ENCODE results near the gene UPK1A. TPM values are rescaled to one million over a fixed set of nuclear protein-coding genes. Genes with fewer than 3 reads are reported as not detected.
A peak's percentile ranks its signal among the peaks of the same experiment; 100 is the strongest.
"Not testable (repeated sequence)": the region's sequence is repeated elsewhere in the genome, so short reads cannot be mapped to it uniquely, and the experiment has no call there.

The UPK1A gene
- total and polyA plus RNA-seq, 5 experiments from 2014 or later, result not detected

DNA sequence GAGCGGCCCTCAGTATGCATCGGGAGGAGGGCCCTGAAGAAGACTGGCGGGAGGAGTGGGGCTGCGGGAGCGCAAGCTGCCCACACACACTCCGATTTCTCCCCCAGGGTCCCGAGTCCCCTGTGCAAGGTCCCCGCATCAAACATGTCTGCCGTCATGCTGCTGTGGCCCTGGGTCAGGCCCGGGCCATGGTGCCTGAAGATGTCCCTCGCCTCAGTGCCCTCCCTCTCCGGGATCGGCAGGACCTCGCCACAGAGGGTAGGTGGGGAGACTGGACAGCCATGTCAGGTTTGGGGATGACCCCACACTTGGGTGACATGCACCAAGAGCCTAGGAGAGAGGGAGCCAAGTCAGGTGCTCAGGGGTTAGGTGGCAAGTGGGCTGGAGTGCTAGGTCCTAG lies 56.1 kb downstream of the UPK1A start:
- H3K27ac Mint-ChIP-seq, result no peak overlapping the region
- no peak for ATAC-seq

DNA sequence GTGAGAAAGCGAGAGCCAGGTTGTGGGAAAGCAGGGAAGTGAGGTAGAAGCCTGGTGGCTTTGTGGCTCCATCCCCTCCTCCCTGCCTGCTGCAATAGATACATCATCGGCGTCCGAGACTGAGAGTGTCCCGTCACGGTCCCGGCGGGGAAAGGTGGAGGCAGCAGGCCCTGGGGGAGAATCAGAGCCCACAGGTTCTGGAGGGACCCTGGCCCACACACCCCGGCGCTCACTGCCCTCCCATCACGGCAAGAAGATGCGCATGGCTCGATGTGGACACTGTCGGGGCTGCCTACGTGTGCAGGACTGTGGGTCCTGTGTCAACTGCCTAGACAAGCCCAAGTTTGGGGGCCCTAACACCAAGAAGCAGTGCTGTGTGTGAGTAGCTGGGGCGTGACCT lies 56.6 kb downstream of the UPK1A start:
- no peaks in the 10 kb centered on the region for H3K27me3 Mint-ChIP-seq
- H3K27ac Mint-ChIP-seq, result peak overlapping the region in 1 of 10 donors; percentile 33
- no peaks in the 10 kb centered on the region for H3K9me3 Mint-ChIP-seq
- no peak overlapping the region for H3K4me3 Mint-ChIP-seq
- DNase-seq (no peak), ATAC-seq (no peak)
- peaks cover 9 to 40% (median 20%) of the 10 kb centered on the region in 4 donors for H3K4me1 Mint-ChIP-seq
- peaks cover 0 to 74% (median 13%) of the 10 kb centered on the region in 3 donors for H3K36me3 Mint-ChIP-seq
- POLR2A ChIA-PET, result interaction anchor here (0.9 kb wide), 1 partner anchor 22 kb away, joined by 5 read pairs; the partner anchor contains the start of gene U2AF1L4

More for the DNA sequence above, 56.1 kb downstream of the UPK1A start:
- Mint-ChIP-seq H3K36me3 (peaks cover 0 to 70% (median 13%) of the 10 kb centered on the region in 3 donors), H3K27me3 (no peaks in the 10 kb centered on the region), H3K9me3 (no peaks in the 10 kb centered on the region), H3K4me1 (peaks cover 9 to 40% (median 21%) of the 10 kb centered on the region in 4 donors), H3K4me3 (peak overlapping the region in 1 of 10 donors; percentile 10)
- POLR2A ChIA-PET, result interaction anchor here (0.7 to 4.3 kb wide), 2 partner anchors 18 to 26 kb away, joined by 3 to 26 read pairs; partner anchors contain the start of gene LIN37
- DNase-seq, result peak in 1 of 10 donors; percentile 58

DNA sequence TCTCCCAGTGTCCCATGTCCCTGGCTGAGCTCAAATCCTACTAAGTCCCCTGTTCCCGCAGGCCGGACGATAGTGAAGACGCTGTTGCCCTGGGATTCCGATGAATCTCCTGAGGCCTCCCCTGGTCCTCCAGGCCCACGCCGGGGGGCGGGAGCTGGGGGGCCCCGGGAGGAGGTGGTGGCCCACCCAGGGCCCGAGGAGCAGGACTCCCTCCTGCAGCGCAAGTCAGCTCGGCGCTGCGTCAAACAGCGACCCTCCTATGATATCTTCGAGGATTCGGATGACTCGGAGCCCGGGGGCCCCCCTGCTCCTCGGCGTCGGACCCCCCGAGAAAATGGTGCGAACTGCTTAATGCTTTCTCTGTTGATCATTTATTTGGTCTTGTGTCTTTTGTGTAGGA lies 57.4 kb downstream of the UPK1A start:
- H3K4me1 Mint-ChIP-seq, result peaks cover 11 to 40% (median 20%) of the 10 kb centered on the region in 4 donors
- no peaks in the 10 kb centered on the region for H3K27me3 Mint-ChIP-seq
- no peak overlapping the region for H3K27ac Mint-ChIP-seq
- DNase-seq (no peak), ATAC-seq (no peak)
- peak overlapping the region in 1 of 10 donors; percentile 14 for H3K4me3 Mint-ChIP-seq
- no peaks in the 10 kb centered on the region for H3K9me3 Mint-ChIP-seq
- POLR2A ChIA-PET, result interaction anchor here (0.9 to 1.8 kb wide), 2 partner anchors 17 to 21 kb away, joined by 5 read pairs; partner anchors contain the start of gene U2AF1L4
- peaks cover 0 to 81% (median 14%) of the 10 kb centered on the region in 3 donors for H3K36me3 Mint-ChIP-seq

DNA sequence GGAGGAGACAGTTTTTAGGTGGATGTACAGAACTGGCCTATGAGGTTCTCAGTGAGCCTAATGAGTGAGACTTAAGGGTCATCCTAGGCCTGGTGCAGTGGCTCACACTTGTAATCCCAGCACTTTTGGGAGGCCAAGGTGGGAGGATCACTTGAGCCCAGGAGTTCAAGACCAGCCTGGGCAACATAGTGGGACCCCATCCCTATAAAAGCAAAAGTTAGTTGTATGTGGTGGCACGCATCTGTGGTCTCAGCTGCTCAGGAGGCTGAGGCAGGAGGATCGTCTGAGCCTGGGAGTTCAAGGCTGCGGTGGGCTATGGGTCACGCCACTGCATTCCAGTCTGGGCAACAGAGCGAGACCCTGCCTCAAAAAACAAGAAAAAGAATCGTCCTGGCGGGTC lies 57.8 kb downstream of the UPK1A start:
- POLR2A ChIA-PET, result interaction anchor here (0.7 to 1.8 kb wide), 2 partner anchors 16 to 21 kb away, joined by 3 to 5 read pairs; partner anchors contain the start of gene U2AF1L4
- DNase-seq, H3K27me3 Mint-ChIP-seq, ATAC-seq, H3K27ac Mint-ChIP-seq, H3K9me3 Mint-ChIP-seq: not testable (repeated sequence)
- Mint-ChIP-seq H3K4me1 (peaks cover 8 to 35% (median 16%) of the 10 kb centered on the region in 4 donors), H3K36me3 (peaks cover 0 to 86% (median 17%) of the 10 kb centered on the region in 3 donors), H3K4me3 (peak overlapping the region in 1 of 10 donors; percentile 14)

DNA sequence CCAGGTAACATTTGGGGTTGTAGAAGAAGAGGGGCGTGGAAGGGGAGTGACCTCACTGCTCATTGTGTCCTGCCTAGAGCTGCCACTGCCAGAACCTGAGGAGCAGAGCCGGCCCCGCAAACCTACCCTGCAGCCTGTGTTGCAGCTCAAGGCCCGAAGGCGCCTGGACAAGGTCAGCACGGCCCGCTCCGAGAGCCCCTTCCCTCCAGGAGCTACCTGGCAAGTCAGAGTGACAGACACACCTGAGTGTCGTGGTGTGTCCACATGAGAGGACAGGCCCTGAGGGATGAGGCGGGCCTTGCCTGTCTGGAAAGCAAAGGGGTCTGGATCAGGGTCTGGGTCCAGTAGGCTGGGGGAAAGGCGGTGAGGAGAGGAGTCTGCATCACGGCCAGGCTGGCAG lies 58.2 kb downstream of the UPK1A start:
- Mint-ChIP-seq H3K4me3 (no peak overlapping the region), H3K36me3 (peaks cover 0 to 90% (median 17%) of the 10 kb centered on the region in 3 donors), H3K27me3 (no peaks in the 10 kb centered on the region), H3K27ac (no peak overlapping the region), H3K9me3 (no peaks in the 10 kb centered on the region), H3K4me1 (peaks cover 4 to 31% (median 13%) of the 10 kb centered on the region in 4 donors)
- no peak for DNase-seq
- POLR2A ChIA-PET, result interaction anchor here (0.7 to 1.8 kb wide), 2 partner anchors 16 to 20 kb away, joined by 3 to 5 read pairs; partner anchors contain the start of gene U2AF1L4
- ATAC-seq, result no peak

DNA sequence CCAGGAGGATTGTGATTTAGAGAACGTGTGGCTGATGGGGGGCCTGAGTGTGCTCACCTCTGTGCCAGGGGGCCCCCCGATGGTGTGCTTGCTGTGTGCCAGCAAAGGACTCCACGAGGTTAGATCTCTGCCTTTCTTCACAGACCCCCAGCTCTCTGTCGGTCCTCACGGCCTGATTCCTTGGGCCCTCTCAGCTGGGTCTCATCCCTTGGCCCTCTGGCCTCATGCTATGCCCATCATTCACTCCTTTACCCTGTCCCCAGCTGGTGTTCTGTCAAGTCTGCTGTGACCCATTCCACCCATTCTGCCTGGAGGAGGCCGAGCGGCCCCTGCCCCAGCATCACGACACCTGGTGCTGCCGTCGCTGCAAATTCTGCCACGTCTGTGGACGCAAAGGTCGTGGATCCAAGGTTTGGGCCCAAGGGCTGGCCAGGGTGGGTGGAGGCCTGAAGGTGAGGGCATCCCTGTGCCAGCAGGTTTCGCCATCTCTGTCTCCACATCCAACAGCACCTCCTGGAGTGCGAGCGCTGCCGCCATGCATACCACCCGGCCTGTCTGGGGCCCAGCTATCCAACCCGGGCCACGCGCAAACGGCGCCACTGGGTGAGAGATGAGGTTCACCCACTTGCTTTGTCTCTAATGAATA lies 59.0 kb downstream of the UPK1A start:
- H3K36me3 Mint-ChIP-seq, result peaks cover 0 to 95% (median 22%) of the 10 kb centered on the region in 3 donors
- H3K27ac Mint-ChIP-seq, result peak overlapping the region in 1 of 10 donors; percentile 65
- no peak overlapping the region for H3K4me3 Mint-ChIP-seq

DNA sequence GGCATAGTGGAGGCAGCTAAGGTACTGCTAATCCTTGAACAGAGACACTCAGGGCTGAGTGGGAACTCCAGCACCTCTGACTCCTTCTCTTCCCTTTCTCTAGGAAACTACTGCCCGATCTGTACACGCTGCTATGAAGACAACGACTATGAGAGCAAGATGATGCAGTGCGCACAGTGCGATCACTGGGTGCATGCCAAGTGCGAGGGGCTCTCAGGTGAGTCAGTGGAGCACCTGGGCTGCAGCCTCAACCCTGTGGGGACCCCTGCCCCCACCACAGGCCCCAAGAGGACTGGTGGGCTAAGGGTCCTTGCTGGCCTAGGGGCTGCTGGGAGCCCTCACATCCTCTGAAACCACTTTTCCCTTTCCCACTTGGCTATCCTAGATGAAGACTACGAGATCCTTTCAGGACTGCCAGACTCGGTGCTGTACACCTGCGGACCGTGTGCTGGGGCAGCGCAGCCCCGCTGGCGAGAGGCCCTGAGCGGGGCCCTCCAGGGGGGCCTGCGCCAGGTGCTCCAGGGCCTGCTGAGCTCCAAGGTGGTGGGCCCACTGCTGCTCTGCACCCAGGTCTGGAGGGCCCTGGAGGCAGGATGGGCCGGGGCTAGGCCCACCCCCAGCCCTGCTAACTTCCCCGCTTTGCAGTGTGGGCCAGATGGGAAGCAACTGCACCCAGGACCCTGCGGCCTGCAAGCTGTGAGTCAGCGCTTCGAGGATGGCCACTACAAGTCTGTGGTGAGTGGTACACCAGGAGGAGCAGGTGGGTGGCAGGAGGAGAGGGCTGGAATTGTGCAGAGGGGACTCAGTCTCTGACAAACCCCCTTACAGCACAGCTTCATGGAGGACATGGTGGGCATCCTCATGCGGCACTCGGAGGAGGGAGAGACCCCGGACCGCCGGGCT lies 61.0 kb downstream of the UPK1A start:
- peak overlapping the region in 1 of 10 donors; percentile 67 for H3K27ac Mint-ChIP-seq
- H3K27me3 Mint-ChIP-seq, result no peaks in the 10 kb centered on the region
- POLR2A ChIA-PET, result interaction anchor here (0.6 to 1.4 kb wide), 7 partner anchors 9 to 162 kb away, joined by 3 to 6 read pairs (median 5); partner anchors contain the start of genes LIN37, PSENEN and U2AF1L4

More for the DNA sequence above, 59.0 kb downstream of the UPK1A start:
- Mint-ChIP-seq H3K27me3 (no peaks in the 10 kb centered on the region), H3K9me3 (no peaks in the 10 kb centered on the region), H3K4me1 (peaks cover 0 to 24% (median 9%) of the 10 kb centered on the region in 4 donors)
- DNase-seq, result no peak
- no peak for ATAC-seq
- POLR2A ChIA-PET, result interaction anchor here (1.4 to 1.8 kb wide), 2 partner anchors 15 kb away, joined by 5 read pairs; no protein-coding TSS in a partner anchor

More for the DNA sequence above, 61.0 kb downstream of the UPK1A start:
- ATAC-seq (no peak), DNase-seq (no peak)
- no peak overlapping the region for H3K4me3 Mint-ChIP-seq
- H3K36me3 Mint-ChIP-seq, result peaks cover 0 to 94% (median 23%) of the 10 kb centered on the region in 3 donors
- H3K9me3 Mint-ChIP-seq, result no peaks in the 10 kb centered on the region
- H3K4me1 Mint-ChIP-seq, result peaks cover 0 to 20% (median 5%) of the 10 kb centered on the region in 4 donors

Other genes starting within 250 kb of the UPK1A start
- not detected for gene FFAR2, start 218.3 kb upstream of the UPK1A start, total RNA-seq
- not detected for gene FFAR2, start 218.3 kb upstream of the UPK1A start, polyA plus RNA-seq
- not detected for gene KRTDAP, start 176.1 kb upstream of the UPK1A start, total RNA-seq
- not detected for gene KRTDAP, start 176.1 kb upstream of the UPK1A start, polyA plus RNA-seq
- 1 to 10 TPM; 1.8 to 2.6 TPM for gene DMKN, start 152.9 kb upstream of the UPK1A start, total RNA-seq
- gene DMKN, start 152.9 kb upstream of the UPK1A start, polyA plus RNA-seq, result 1 to 10 TPM in 1 of 3 donors, under 1 TPM in 2; 0.27 to 5.8 (median 0.42) TPM
- under 1 TPM in 1 of 2 experiments, not detected in 1; 0.31 TPM for gene SBSN, start 138.2 kb upstream of the UPK1A start, total RNA-seq
- gene SBSN, start 138.2 kb upstream of the UPK1A start, polyA plus RNA-seq, result not detected
- gene GAPDHS, start 133.1 kb upstream of the UPK1A start, total RNA-seq, result not detected
- not detected for gene GAPDHS, start 133.1 kb upstream of the UPK1A start, polyA plus RNA-seq
- gene TMEM147, start 120.9 kb upstream of the UPK1A start, total RNA-seq, result 10 to 100 TPM; 31.1 to 34.3 TPM
- gene TMEM147, start 120.9 kb upstream of the UPK1A start, polyA plus RNA-seq, result 100 to 1,000 TPM; 151 to 159 (median 157) TPM
- not detected for gene ATP4A, start 102.9 kb upstream of the UPK1A start, total RNA-seq
- gene ATP4A, start 102.9 kb upstream of the UPK1A start, polyA plus RNA-seq, result not detected
- not detected for gene PMIS2, start 80.3 kb upstream of the UPK1A start, total RNA-seq
- gene PMIS2, start 80.3 kb upstream of the UPK1A start, polyA plus RNA-seq, result not detected
- gene HAUS5, start 53.8 kb upstream of the UPK1A start, total RNA-seq, result 10 to 100 TPM; 27.1 to 29.8 TPM
- gene HAUS5, start 53.8 kb upstream of the UPK1A start, polyA plus RNA-seq, result 1 to 10 TPM; 6.6 to 7.7 (median 7.2) TPM
- gene RBM42, start 37.5 kb upstream of the UPK1A start, total RNA-seq, result 10 to 100 TPM; 55.5 to 56.2 TPM
- gene RBM42, start 37.5 kb upstream of the UPK1A start, polyA plus RNA-seq, result 10 to 100 TPM; 54.1 to 59.7 (median 58.0) TPM
- 1 to 10 TPM in 1 of 2 experiments, under 1 TPM in 1; 0.55 to 1.0 TPM for gene ETV2, start 24.8 kb upstream of the UPK1A start, total RNA-seq
- under 1 TPM in 2 of 3 donors, not detected in 1; 0.27 to 0.47 TPM for gene ETV2, start 24.8 kb upstream of the UPK1A start, polyA plus RNA-seq
- 100 to 1,000 TPM; 197 to 212 TPM for gene COX6B1, start 18.2 kb upstream of the UPK1A start, total RNA-seq
- 100 to 1,000 TPM; 824 to 920 (median 852) TPM for gene COX6B1, start 18.2 kb upstream of the UPK1A start, polyA plus RNA-seq
- under 1 TPM; 0.21 to 0.36 TPM for gene ZBTB32, start 38.0 kb downstream of the UPK1A start, total RNA-seq
- under 1 TPM; 0.15 to 0.68 (median 0.43) TPM for gene ZBTB32, start 38.0 kb downstream of the UPK1A start, polyA plus RNA-seq
- 10 to 100 TPM; 73.9 to 79.2 TPM for gene KMT2B, start 51.5 kb downstream of the UPK1A start, total RNA-seq
- 1 to 10 TPM in 1 of 3 donors, under 1 TPM in 2; 0.60 to 2.8 (median 0.83) TPM for gene KMT2B, start 51.5 kb downstream of the UPK1A start, polyA plus RNA-seq
- gene IGFLR1, start 75.9 kb downstream of the UPK1A start, total RNA-seq, result 10 to 100 TPM; 79.8 to 82.5 TPM
- 10 to 100 TPM; 70.2 to 92.7 (median 92.6) TPM for gene IGFLR1, start 75.9 kb downstream of the UPK1A start, polyA plus RNA-seq
- gene U2AF1L4, start 78.9 kb downstream of the UPK1A start, total RNA-seq, result 10 to 100 TPM; 52.7 to 53.1 TPM
- 10 to 100 TPM; 43.1 to 93.1 (median 76.6) TPM for gene U2AF1L4, start 78.9 kb downstream of the UPK1A start, polyA plus RNA-seq
- 10 to 100 TPM; 23.0 to 26.2 TPM for gene PSENEN, start 79.1 kb downstream of the UPK1A start, total RNA-seq
- gene PSENEN, start 79.1 kb downstream of the UPK1A start, polyA plus RNA-seq, result 10 to 100 TPM; 68.7 to 76.5 (median 71.2) TPM
- 10 to 100 TPM; 14.0 to 16.6 TPM for gene LIN37, start 82.1 kb downstream of the UPK1A start, total RNA-seq
- gene LIN37, start 82.1 kb downstream of the UPK1A start, polyA plus RNA-seq, result 10 to 100 TPM in 1 of 3 donors, 1 to 10 TPM in 2; 5.4 to 15.5 (median 8.1) TPM
- not detected for gene HSPB6, start 90.5 kb downstream of the UPK1A start, total RNA-seq
- not detected for gene HSPB6, start 90.5 kb downstream of the UPK1A start, polyA plus RNA-seq
- gene PROSER3, start 91.7 kb downstream of the UPK1A start, total RNA-seq, result 10 to 100 TPM; 42.0 to 43.5 TPM
- gene PROSER3, start 91.7 kb downstream of the UPK1A start, polyA plus RNA-seq, result 1 to 10 TPM; 3.4 to 7.4 (median 5.8) TPM
- gene ARHGAP33, start 109.0 kb downstream of the UPK1A start, total RNA-seq, result 10 to 100 TPM in 1 of 2 experiments, 1 to 10 TPM in 1; 8.7 to 11.1 TPM
- gene ARHGAP33, start 109.0 kb downstream of the UPK1A start, polyA plus RNA-seq, result under 1 TPM in 1 of 3 donors, not detected in 2; 0.13 TPM
- gene PRODH2, start 146.3 kb downstream of the UPK1A start, total RNA-seq, result not detected
- not detected for gene PRODH2, start 146.3 kb downstream of the UPK1A start, polyA plus RNA-seq
- gene NPHS1, start 186.0 kb downstream of the UPK1A start, total RNA-seq, result under 1 TPM in 1 of 2 experiments, not detected in 1; 0.27 TPM
- under 1 TPM in 1 of 3 donors, not detected in 2; 0.50 TPM for gene NPHS1, start 186.0 kb downstream of the UPK1A start, polyA plus RNA-seq
- gene KIRREL2, start 190.4 kb downstream of the UPK1A start, total RNA-seq, result under 1 TPM; 0.96 to 0.99 TPM
- under 1 TPM; 0.16 to 0.77 (median 0.35) TPM for gene KIRREL2, start 190.4 kb downstream of the UPK1A start, polyA plus RNA-seq
- gene APLP1, start 202.1 kb downstream of the UPK1A start, total RNA-seq, result not detected
- not detected for gene APLP1, start 202.1 kb downstream of the UPK1A start, polyA plus RNA-seq
- gene NFKBID, start 234.0 kb downstream of the UPK1A start, total RNA-seq, result 10 to 100 TPM; 42.7 to 48.7 TPM
- 1 to 10 TPM; 1.2 to 2.8 (median 2.5) TPM for gene NFKBID, start 234.0 kb downstream of the UPK1A start, polyA plus RNA-seq
- 10 to 100 TPM; 85.7 to 87.7 TPM for gene HCST, start 236.0 kb downstream of the UPK1A start, total RNA-seq
- gene HCST, start 236.0 kb downstream of the UPK1A start, polyA plus RNA-seq, result 1,000 to 10,000 TPM; 1,254 to 1,751 (median 1,469) TPM
- 1 to 10 TPM; 3.1 to 5.8 TPM for gene TYROBP, start 241.8 kb downstream of the UPK1A start, total RNA-seq
- 10 to 100 TPM in 1 of 3 donors, 1 to 10 TPM in 2; 4.4 to 72.6 (median 5.6) TPM for gene TYROBP, start 241.8 kb downstream of the UPK1A start, polyA plus RNA-seq

All from naive thymus-derived CD8-positive, alpha-beta T cell (primary cell).